HepG2 (cell line): ENCODE data around the gene UCN2. TPM values are rescaled to one million over a fixed set of nuclear protein-coding genes. Genes with fewer than 3 reads are reported as not detected.

Experiments
- SETDB1 ChIP-seq: sonication (generic); formaldehyde crosslinking; IDR thresholded peaks from 2 replicates; pipeline ENCODE4 v1.5.1; 2020; ENCODE audit warnings: missing genetic modification reagents, mild to moderate bottlenecking, borderline replicate concordance
- TRIM24 ChIP-seq: sonication (generic); formaldehyde crosslinking; IDR thresholded peaks from 2 replicates; pipeline ENCODE4 v1.8.0; 2022; ENCODE audit warnings: mild to moderate bottlenecking, missing genetic modification reagents
- ZFP41 ChIP-seq: sonication (generic); formaldehyde crosslinking; IDR thresholded peaks from 2 replicates; pipeline ENCODE4 v1.4.0; 2020; ENCODE audit warnings: mild to moderate bottlenecking, missing genetic modification reagents, borderline replicate concordance
- ZIK1 ChIP-seq: sonication (generic); formaldehyde crosslinking; IDR thresholded peaks from 2 replicates; pipeline ENCODE4 v1.5.0; 2020; ENCODE audit warnings: mild to moderate bottlenecking, low read depth, missing genetic modification reagents, borderline replicate concordance
- ZNF225 ChIP-seq: sonication (generic); formaldehyde crosslinking; IDR thresholded peaks from 2 replicates; pipeline ENCODE4 v1.4.0; 2020; ENCODE audit warnings: mild to moderate bottlenecking, missing genetic modification reagents
- polyA plus RNA-seq, 8 experiments: library from polyadenylated mRNA; depleted of rRNA in 3 of 8; stranded (reverse) in 7 of 8; unstranded in 1 of 8; fragments of >200 nt; fragmentation: Illumina TruSeq in 4 of 8; extraction: Trizol in 4 of 8; gene quantifications; 2 replicates each; pipeline versions ENCODE4 v1.2.1 to v1.2.3, GENCODE V29; 2011 to 2016; ENCODE audit warnings: low read depth in 4 of 8, missing spikeins in 1 of 8, mixed read lengths in 1 of 8; ENCODE audit not compliant: insufficient read depth in 1 of 8
- total RNA-seq, 5 experiments: library from RNA; depleted of rRNA; stranded (reverse); fragments of >200 nt; fragmentation: Illumina TruSeq; extraction: Trizol; gene quantifications; 2 replicates each; pipeline ENCODE4 v1.2.3, GENCODE V29; 2016; ENCODE audit warnings: low read depth in 1 of 5
- TF ChIP-seq, protein P1 (sequence below), 2 experiments: fragments of 450-650 bp in 1 of 2; sonication (generic) in 1 of 2; formaldehyde crosslinking in 1 of 2; IDR thresholded peaks; 2 replicates each; pipeline versions ENCODE4 v1.6.1 to v1.8.0; 2016 to 2022; ENCODE audit warnings: antibody characterized with exemption in 1 of 2, mild to moderate bottlenecking in 1 of 2, missing genetic modification reagents in 1 of 2
- TF ChIP-seq, protein P2 (sequence below), 2 experiments: sonication (generic) in 1 of 2; formaldehyde crosslinking in 1 of 2; IDR thresholded peaks; 2 replicates each; pipeline versions ENCODE4 v1.4.0 to v1.6.1; 2018 to 2020; ENCODE audit warnings: missing genetic modification reagents in 2 of 2, borderline replicate concordance in 1 of 2, low read depth in 1 of 2, mild to moderate bottlenecking in 1 of 2, missing biosample characterization in 1 of 2
- TF ChIP-seq, protein P3 (sequence below): sonication (generic); formaldehyde crosslinking; IDR thresholded peaks from 2 replicates; pipeline ENCODE4 v1.5.0; 2020; ENCODE audit warnings: mild to moderate bottlenecking, missing genetic modification reagents, borderline replicate concordance
- TF ChIP-seq, protein P4 (sequence below): sonication (generic); formaldehyde crosslinking; IDR thresholded peaks from 2 replicates; pipeline ENCODE4 v1.4.0; 2020; ENCODE audit warnings: missing genetic modification reagents, mild to moderate bottlenecking, borderline replicate concordance

The UCN2 gene
- total and polyA plus RNA-seq, 2 of the 13 experiments (the other 11 are each of a cell fraction or from before 2014, with no cell fraction given): 0.07 to 1.5 TPM

DNA sequence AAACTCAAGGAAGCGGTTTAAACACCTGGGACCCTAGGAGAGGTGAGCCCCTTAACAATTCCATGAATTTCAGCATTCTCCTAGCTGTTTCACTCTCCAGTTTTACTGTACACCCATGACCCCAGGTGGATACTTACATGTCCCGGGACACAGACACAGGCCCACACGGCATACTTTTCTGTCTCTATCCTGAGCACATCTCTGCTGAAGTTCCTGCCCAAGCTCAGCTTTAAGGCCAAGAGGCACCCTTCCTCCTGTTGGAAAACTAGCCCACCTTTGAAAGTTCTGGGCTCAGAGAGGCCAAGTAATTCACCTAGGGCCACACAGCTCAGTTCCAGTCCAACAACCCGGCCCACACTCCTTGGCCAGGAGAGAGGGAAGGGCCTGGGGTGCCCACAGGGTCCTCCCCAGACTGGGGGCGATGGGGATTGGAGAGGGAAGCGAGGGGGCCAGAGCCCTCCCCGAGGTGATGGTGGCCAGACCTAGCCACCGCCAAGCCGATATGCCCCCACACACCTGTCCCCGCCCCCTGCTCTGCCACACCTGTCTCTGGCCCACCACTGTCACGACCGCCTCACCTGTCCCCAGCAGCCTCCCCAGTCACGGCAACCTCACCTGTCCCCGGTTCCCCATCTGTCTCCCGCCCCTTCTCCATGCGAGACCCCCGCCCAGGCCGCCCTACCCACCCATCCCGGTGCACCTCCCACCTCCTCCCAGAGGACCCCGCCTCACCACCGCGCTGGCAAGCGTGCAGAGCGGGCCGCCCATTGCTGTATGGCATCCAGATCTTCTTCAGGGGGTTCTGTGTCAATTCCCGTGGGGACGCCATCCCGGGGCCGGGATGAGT is 7.4 kb downstream of the UCN2 start (continued):
- TF ChIP-seq, protein P1, sequence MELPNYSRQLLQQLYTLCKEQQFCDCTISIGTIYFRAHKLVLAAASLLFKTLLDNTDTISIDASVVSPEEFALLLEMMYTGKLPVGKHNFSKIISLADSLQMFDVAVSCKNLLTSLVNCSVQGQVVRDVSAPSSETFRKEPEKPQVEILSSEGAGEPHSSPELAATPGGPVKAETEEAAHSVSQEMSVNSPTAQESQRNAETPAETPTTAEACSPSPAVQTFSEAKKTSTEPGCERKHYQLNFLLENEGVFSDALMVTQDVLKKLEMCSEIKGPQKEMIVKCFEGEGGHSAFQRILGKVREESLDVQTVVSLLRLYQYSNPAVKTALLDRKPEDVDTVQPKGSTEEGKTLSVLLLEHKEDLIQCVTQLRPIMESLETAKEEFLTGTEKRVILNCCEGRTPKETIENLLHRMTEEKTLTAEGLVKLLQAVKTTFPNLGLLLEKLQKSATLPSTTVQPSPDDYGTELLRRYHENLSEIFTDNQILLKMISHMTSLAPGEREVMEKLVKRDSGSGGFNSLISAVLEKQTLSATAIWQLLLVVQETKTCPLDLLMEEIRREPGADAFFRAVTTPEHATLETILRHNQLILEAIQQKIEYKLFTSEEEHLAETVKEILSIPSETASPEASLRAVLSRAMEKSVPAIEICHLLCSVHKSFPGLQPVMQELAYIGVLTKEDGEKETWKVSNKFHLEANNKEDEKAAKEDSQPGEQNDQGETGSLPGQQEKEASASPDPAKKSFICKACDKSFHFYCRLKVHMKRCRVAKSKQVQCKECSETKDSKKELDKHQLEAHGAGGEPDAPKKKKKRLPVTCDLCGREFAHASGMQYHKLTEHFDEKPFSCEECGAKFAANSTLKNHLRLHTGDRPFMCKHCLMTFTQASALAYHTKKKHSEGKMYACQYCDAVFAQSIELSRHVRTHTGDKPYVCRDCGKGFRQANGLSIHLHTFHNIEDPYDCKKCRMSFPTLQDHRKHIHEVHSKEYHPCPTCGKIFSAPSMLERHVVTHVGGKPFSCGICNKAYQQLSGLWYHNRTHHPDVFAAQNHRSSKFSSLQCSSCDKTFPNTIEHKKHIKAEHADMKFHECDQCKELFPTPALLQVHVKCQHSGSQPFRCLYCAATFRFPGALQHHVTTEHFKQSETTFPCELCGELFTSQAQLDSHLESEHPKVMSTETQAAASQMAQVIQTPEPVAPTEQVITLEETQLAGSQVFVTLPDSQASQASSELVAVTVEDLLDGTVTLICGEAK (IDR thresholded peaks at IDR 0.05): no peak
- TF ChIP-seq, protein P1 (CRISPR knock-in tag; IDR thresholded peaks at IDR 0.05): no peak
- TF ChIP-seq TRIM24 (CRISPR knock-in tag) (no peak), ZFP41 (CRISPR knock-in tag) (no peak), ZNF225 (CRISPR knock-in tag) (0 out of 2 replicates have a peak, but pooled peaks have one; percentile 41), ZIK1 (CRISPR knock-in tag) (0 out of 2 replicates have a peak, but pooled peaks have one; percentile 32), SETDB1 (CRISPR knock-in tag) (no peak)
- TF ChIP-seq, protein P2, sequence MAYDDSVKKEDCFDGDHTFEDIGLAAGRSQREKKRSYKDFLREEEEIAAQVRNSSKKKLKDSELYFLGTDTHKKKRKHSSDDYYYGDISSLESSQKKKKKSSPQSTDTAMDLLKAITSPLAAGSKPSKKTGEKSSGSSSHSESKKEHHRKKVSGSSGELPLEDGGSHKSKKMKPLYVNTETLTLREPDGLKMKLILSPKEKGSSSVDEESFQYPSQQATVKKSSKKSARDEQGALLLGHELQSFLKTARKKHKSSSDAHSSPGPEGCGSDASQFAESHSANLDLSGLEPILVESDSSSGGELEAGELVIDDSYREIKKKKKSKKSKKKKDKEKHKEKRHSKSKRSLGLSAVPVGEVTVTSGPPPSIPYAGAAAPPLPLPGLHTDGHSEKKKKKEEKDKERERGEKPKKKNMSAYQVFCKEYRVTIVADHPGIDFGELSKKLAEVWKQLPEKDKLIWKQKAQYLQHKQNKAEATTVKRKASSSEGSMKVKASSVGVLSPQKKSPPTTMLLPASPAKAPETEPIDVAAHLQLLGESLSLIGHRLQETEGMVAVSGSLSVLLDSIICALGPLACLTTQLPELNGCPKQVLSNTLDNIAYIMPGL (CRISPR knock-in tag; IDR thresholded peaks at IDR 0.05; ENCODE audit: borderline replicate concordance in 1 of 2, low read depth in 1 of 2): 0 out of 4 replicates have a peak, but pooled peaks of 1 of the 2 experiments have one; percentile 2
- TF ChIP-seq, protein P3, sequence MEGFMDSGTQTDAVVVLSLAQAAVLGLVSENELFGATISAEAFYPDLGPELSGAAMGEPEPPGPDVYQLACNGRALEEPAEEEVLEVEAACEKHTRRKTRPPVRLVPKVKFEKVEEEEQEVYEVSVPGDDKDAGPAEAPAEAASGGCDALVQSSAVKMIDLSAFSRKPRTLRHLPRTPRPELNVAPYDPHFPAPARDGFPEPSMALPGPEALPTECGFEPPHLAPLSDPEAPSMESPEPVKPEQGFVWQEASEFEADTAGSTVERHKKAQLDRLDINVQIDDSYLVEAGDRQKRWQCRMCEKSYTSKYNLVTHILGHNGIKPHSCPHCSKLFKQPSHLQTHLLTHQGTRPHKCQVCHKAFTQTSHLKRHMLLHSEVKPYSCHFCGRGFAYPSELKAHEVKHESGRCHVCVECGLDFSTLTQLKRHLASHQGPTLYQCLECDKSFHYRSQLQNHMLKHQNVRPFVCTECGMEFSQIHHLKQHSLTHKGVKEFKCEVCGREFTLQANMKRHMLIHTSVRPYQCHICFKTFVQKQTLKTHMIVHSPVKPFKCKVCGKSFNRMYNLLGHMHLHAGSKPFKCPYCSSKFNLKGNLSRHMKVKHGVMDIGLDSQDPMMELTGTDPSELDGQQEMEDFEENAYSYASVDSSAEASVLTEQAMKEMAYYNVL (CRISPR knock-in tag): peak; percentile 66; the same call in 1 of the 2 replicates
- TF ChIP-seq, protein P4, sequence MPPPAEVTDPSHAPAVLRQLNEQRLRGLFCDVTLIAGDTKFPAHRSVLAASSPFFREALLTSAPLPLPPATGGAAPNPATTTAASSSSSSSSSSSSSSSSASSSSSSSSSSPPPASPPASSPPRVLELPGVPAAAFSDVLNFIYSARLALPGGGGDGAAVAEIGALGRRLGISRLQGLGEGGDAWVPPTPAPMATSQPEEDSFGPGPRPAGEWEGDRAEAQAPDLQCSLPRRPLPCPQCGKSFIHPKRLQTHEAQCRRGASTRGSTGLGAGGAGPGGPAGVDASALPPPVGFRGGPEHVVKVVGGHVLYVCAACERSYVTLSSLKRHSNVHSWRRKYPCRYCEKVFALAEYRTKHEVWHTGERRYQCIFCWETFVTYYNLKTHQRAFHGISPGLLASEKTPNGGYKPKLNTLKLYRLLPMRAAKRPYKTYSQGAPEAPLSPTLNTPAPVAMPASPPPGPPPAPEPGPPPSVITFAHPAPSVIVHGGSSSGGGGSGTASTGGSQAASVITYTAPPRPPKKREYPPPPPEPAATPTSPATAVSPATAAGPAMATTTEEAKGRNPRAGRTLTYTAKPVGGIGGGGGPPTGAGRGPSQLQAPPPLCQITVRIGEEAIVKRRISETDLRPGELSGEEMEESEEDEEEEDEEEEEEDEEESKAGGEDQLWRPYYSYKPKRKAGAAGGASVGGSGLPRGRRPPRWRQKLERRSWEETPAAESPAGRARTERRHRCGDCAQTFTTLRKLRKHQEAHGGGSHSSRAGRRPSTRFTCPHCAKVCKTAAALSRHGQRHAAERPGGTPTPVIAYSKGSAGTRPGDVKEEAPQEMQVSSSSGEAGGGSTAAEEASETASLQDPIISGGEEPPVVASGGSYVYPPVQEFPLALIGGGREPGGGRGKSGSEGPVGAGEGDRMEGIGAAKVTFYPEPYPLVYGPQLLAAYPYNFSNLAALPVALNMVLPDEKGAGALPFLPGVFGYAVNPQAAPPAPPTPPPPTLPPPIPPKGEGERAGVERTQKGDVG (CRISPR knock-in tag): no peak
